Measurements from ENCODE around the gene C11orf71. TPM values are rescaled to one million over a fixed set of nuclear protein-coding genes. Genes with fewer than 3 reads are reported as not detected.
A peak's percentile ranks its signal among the peaks of the same experiment; 100 is the strongest.

Gene C11orf71
- total RNA-seq, 1 experiment from 2014 or later: 6.0 TPM

DNA sequence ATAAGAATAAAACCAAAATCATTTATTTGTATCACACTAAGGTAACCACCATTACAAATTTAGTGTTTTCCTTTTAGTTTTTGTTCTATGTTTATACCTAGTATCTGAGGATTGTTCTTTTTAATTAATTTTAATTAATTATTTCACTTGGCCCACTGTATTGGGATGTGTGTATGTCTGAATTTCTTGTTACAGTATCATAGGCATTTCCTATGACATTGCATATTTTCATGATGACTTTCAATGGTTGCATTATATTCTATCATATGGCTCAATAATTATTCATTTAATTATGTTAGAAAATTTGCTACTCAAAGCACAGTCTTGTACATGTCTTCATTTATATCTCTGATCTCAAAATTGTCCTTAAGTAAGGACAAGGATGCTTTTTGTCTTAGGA lies 41.0 kb downstream of the C11orf71 start:
- no peak for DNase-seq (ENCODE audit: low read depth)

DNA sequence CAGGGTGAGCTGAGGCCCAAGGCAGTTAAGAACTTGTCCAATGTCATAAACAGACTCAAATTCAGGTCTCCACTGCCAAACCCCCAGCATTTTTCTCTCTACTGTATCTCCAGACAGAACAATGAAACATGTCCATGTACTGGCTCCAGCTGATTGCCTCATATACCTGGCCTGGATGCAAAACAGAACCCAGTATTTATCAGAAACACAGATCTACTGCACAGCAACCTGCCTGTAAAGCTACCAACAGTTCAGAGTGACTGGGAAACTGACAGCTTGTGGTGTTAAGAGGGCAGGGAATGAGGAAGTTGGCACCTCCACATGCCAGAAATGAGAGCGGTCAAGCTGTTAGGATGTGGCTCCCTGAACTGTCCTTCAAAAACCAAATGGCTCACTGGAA lies 41.6 kb downstream of the C11orf71 start:
- no peak for DNase-seq (ENCODE audit: low read depth)

DNA sequence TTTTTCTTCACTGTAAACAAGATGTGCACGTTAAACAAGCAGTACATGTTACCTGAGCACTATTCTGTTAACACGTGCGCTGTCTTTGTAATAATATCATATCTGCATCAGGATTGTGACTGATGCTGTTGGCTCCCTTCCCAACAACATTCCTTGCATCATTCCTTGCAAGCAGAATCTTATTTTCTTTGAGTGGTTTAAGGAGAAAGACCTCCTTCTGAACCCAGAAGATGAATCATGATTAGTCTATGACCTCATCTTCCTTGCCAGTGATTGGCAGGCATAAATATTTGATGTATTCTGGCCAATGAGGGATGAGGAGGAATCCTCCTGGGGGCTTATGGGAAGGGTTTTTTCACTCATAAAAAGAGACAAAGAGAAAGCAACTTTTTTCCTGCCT lies 46.2 kb downstream of the C11orf71 start:
- peak; percentile 91 for DNase-seq (ENCODE audit: low read depth)

DNA sequence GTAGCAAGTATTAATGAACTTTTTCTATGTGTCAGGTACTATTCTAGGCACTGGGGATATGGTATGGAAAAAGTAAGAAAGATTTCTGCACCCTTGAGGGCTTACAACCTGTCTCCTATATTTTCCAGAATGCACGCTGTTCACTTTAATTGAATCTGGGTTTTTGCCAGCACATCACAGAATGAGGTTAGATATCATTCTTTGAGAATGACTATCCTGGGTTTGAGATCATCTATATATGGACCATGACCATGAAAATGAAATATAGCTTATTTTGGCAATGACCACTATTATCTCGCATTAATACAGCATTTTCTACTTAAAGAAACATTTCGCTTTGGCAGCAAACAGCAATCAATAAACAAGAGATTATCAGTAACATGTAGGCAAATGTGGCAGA lies 46.9 kb downstream of the C11orf71 start:
- no peak for DNase-seq (ENCODE audit: low read depth)

DNA sequence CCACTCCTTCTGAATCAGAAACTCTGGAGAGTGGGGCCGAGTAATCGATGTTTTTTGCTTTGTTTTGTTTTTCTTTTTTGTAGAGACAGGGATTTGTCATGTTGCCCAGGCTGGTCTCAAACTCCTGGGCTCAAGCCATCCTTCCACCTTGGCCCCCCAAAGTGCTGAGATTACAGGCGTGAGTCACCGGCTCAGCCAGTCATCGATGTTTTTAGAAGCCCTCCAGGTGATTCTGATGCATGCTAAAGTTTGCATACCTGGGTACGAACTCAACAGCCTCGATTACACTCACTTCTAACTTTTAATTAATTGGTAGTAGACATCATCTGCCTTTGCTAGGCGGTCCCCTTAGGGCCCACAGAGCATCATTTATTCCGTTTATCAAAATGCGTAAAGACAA lies 50.3 kb downstream of the C11orf71 start:
- DNase-seq (ENCODE audit: low read depth): no peak

Other genes with a start within 250 kb of the C11orf71 start
- 759 and 1,139 TPM in 2 replicates for gene NNMT, start 104.1 kb downstream of the C11orf71 start, total RNA-seq (2014; rRNA removed)
- gene RBM7, start 155 bp upstream of the C11orf71 start, total RNA-seq (2014; rRNA removed): 20.5 and 28.2 TPM in 2 replicates
- gene REXO2, start 39.0 kb upstream of the C11orf71 start, total RNA-seq (2014; rRNA removed): 177 and 185 TPM in 2 replicates
- not detected in 2 replicates for gene NXPE1, start 159.4 kb upstream of the C11orf71 start, total RNA-seq (2014; rRNA removed)
- gene NXPE4, start 195.3 kb upstream of the C11orf71 start, total RNA-seq (2014; rRNA removed): not detected in 2 replicates

Measured in LHCN-M2 (cell line).